ENCODE measurements around the gene ITGAE. TPM values are rescaled to one million over a fixed set of nuclear protein-coding genes. Genes with fewer than 3 reads are reported as not detected.

The ITGAE gene
- total RNA-seq, 1 experiment from 2014 or later: 20.9 TPM

DNA sequence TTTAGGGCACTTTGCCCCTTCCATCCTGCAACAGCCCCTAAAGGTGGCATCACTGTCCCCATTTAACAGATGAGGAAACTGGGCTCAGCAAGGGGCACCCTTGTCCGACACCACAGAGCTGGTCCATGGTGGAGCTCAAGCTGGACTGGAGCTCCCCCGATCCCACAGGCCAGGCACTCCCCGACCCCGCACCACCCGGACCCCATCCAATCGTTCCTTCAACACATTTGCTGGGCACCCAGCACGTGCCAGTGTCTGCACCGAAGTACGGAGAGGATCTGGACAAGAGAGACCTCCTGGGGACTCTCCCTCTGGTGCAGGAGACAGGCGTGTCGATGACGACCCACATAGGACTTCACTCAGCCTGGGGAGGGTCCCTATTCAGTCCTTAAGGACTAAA lies 119.0 kb downstream of the ITGAE start:
- TF ChIP-seq, protein P1, sequence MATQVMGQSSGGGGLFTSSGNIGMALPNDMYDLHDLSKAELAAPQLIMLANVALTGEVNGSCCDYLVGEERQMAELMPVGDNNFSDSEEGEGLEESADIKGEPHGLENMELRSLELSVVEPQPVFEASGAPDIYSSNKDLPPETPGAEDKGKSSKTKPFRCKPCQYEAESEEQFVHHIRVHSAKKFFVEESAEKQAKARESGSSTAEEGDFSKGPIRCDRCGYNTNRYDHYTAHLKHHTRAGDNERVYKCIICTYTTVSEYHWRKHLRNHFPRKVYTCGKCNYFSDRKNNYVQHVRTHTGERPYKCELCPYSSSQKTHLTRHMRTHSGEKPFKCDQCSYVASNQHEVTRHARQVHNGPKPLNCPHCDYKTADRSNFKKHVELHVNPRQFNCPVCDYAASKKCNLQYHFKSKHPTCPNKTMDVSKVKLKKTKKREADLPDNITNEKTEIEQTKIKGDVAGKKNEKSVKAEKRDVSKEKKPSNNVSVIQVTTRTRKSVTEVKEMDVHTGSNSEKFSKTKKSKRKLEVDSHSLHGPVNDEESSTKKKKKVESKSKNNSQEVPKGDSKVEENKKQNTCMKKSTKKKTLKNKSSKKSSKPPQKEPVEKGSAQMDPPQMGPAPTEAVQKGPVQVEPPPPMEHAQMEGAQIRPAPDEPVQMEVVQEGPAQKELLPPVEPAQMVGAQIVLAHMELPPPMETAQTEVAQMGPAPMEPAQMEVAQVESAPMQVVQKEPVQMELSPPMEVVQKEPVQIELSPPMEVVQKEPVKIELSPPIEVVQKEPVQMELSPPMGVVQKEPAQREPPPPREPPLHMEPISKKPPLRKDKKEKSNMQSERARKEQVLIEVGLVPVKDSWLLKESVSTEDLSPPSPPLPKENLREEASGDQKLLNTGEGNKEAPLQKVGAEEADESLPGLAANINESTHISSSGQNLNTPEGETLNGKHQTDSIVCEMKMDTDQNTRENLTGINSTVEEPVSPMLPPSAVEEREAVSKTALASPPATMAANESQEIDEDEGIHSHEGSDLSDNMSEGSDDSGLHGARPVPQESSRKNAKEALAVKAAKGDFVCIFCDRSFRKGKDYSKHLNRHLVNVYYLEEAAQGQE (IDR thresholded peaks at IDR 0.05; ENCODE audit: insufficient read depth in 1 of 2, low read depth in 2 of 2, low read length in 1 of 2): no peak
- TF ChIP-seq SIN3A (IDR thresholded peaks at IDR 0.05; ENCODE audit: borderline replicate concordance, insufficient read depth, low read depth, low read length) (no peak), POLR2AphosphoS5 (IDR thresholded peaks at IDR 0.05; ENCODE audit: low read depth, low read length) (no peak), TCF7L2 (IDR thresholded peaks at IDR 0.05; ENCODE audit: low read depth, low read length) (no peak)
- TF ChIP-seq, protein P2, sequence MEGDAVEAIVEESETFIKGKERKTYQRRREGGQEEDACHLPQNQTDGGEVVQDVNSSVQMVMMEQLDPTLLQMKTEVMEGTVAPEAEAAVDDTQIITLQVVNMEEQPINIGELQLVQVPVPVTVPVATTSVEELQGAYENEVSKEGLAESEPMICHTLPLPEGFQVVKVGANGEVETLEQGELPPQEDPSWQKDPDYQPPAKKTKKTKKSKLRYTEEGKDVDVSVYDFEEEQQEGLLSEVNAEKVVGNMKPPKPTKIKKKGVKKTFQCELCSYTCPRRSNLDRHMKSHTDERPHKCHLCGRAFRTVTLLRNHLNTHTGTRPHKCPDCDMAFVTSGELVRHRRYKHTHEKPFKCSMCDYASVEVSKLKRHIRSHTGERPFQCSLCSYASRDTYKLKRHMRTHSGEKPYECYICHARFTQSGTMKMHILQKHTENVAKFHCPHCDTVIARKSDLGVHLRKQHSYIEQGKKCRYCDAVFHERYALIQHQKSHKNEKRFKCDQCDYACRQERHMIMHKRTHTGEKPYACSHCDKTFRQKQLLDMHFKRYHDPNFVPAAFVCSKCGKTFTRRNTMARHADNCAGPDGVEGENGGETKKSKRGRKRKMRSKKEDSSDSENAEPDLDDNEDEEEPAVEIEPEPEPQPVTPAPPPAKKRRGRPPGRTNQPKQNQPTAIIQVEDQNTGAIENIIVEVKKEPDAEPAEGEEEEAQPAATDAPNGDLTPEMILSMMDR (IDR thresholded peaks at IDR 0.05): no peak
- ATAC-seq: no peak
- intact Hi-C loops (cut with micrococcal nuclease; ENCODE audit: unreplicated experiment): no loop called here
- Histone ChIP-seq H3K9me3 (ENCODE audit: control insufficient read depth, insufficient read depth, low read depth, low read length) (no peaks in the 10 kb centered on the region), H3K27me3 (ENCODE audit: control insufficient read depth, insufficient read depth, low read length) (no peaks in the 10 kb centered on the region), H3K4me3 (ENCODE audit: low read depth in 2 of 2, low read length in 2 of 2) (no peak overlapping the region), H3K27ac (ENCODE audit: low read length) (no peak overlapping the region), H3K36me3 (ENCODE audit: control insufficient read depth, insufficient read depth, low read length) (no peaks in the 10 kb centered on the region), H3K4me1 (ENCODE audit: control insufficient read depth, insufficient read depth, low read length) (no peaks in the 10 kb centered on the region)
- no peak for DNase-seq (ENCODE audit: low read depth, low spot score)
- in situ Hi-C loops (cut with HindIII; ENCODE audit: low pct_unique_long_range_greater_than_20kb, low sequenced_read_pairs): no loop called here
- ChIA-PET CTCF (interaction anchor here (0.8 kb wide), 1 partner anchor 52 kb away, joined by 3 read pairs; no protein-coding TSS in a partner anchor), POLR2A (no interaction called here)
- BruUV-seq (replicated peaks): no TSS peak

DNA sequence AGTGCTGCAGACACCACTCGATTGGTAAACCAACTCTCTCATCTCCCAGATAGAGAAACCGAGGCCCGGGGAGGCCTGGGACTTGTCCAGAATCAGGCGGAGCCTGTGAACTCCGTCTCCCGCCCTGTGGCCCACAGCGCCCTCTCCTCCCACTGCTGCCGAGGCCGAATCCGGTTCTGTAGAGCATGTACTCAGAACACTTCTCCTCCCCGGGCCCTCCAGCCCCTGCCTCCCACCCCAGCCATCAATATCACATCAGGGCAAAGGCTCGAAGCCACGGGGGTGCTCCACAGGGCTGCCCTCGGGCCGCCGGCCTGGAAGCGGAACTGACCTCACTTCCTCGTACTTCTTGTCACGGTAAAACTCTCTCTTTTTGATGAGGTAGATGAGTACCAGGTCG lies 119.4 kb downstream of the ITGAE start:
- TF ChIP-seq POLR2AphosphoS5 (IDR thresholded peaks at IDR 0.05; ENCODE audit: low read depth, low read length): no peak
- TF ChIP-seq TCF7L2 (IDR thresholded peaks at IDR 0.05; ENCODE audit: low read depth, low read length): no peak
- TF ChIP-seq, protein P2 (IDR thresholded peaks at IDR 0.05): no peak
- TF ChIP-seq SIN3A (IDR thresholded peaks at IDR 0.05; ENCODE audit: borderline replicate concordance, insufficient read depth, low read depth, low read length): no peak
- TF ChIP-seq, protein P1 (IDR thresholded peaks at IDR 0.05; ENCODE audit: insufficient read depth in 1 of 2, low read depth in 2 of 2, low read length in 1 of 2): no peak
- ATAC-seq (no peak), DNase-seq (ENCODE audit: low read depth, low spot score) (no peak)
- intact Hi-C loops (cut with micrococcal nuclease; ENCODE audit: unreplicated experiment): no loop called here
- Histone ChIP-seq H3K4me3 (ENCODE audit: low read depth in 2 of 2, low read length in 2 of 2) (no peak overlapping the region), H3K27ac (ENCODE audit: low read length) (no peak overlapping the region), H3K36me3 (ENCODE audit: control insufficient read depth, insufficient read depth, low read length) (no peaks in the 10 kb centered on the region), H3K9me3 (ENCODE audit: control insufficient read depth, insufficient read depth, low read depth, low read length) (no peaks in the 10 kb centered on the region), H3K27me3 (ENCODE audit: control insufficient read depth, insufficient read depth, low read length) (no peaks in the 10 kb centered on the region), H3K4me1 (ENCODE audit: control insufficient read depth, insufficient read depth, low read length) (no peaks in the 10 kb centered on the region)
- POLR2A ChIA-PET: no interaction called here
- CTCF ChIA-PET: no interaction called here
- BruUV-seq (replicated peaks): no TSS peak
- in situ Hi-C loops (cut with HindIII; ENCODE audit: low pct_unique_long_range_greater_than_20kb, low sequenced_read_pairs): no loop called here

All from Panc1 (cell line).